H9 (cell line): ENCODE data around the gene PWWP2B. TPM values are rescaled to one million over a fixed set of nuclear protein-coding genes. Genes with fewer than 3 reads are reported as not detected.

Experiments
- DNase-seq: peaks from one replicate; pipeline ENCODE4 v3.0.0-alpha.2; 2017
- H2AFZ ChIP-seq: one replicate; pipeline ENCODE4 v1.6.1; 2013; ENCODE audit warnings: mild to moderate bottlenecking, low read length, control low read depth, moderate library complexity
- H2AK5ac ChIP-seq: 2 replicates; pipeline ENCODE4 v1.6.1; 2013; ENCODE audit warnings: low read length, control low read depth, mixed read lengths; ENCODE audit not compliant: insufficient read length
- H2BK120ac ChIP-seq: one replicate; pipeline ENCODE4 v1.6.1; 2013; ENCODE audit warnings: low read depth, mild to moderate bottlenecking, low read length, control low read depth, inconsistent platforms; ENCODE audit not compliant: poor library complexity, severe bottlenecking
- H2BK12ac ChIP-seq: 2 replicates; pipeline ENCODE4 v1.6.1; 2013; ENCODE audit warnings: low read length, control low read depth, mixed read lengths, low read depth; ENCODE audit not compliant: insufficient read length
- H2BK15ac ChIP-seq: 2 replicates; pipeline ENCODE4 v1.6.1; 2013; ENCODE audit warnings: low read depth, low read length, control low read depth
- H2BK20ac ChIP-seq: one replicate; pipeline ENCODE4 v1.6.1; 2013; ENCODE audit warnings: low read depth, mild to moderate bottlenecking, low read length, control low read depth, inconsistent platforms; ENCODE audit not compliant: poor library complexity, severe bottlenecking
- H2BK5ac ChIP-seq: 2 replicates; pipeline ENCODE4 v1.6.1; 2013; ENCODE audit warnings: low read length, control low read depth, mixed read lengths; ENCODE audit not compliant: insufficient read length
- H3K14ac ChIP-seq: 2 replicates; pipeline ENCODE4 v1.6.1; 2013; ENCODE audit warnings: low read length, control low read depth; ENCODE audit not compliant: insufficient read depth
- H3K18ac ChIP-seq: 2 replicates; pipeline ENCODE4 v1.6.1; 2013; ENCODE audit warnings: low read depth, mild to moderate bottlenecking, mixed read lengths, low read length, control low read depth; ENCODE audit not compliant: insufficient read length
- H3K23ac ChIP-seq: 2 replicates; pipeline ENCODE4 v1.6.1; 2013; ENCODE audit warnings: low read length, control low read depth, mixed read lengths, low read depth; ENCODE audit not compliant: insufficient read length
- H3K23me2 ChIP-seq: 2 replicates; pipeline ENCODE4 v1.6.1; 2013; ENCODE audit warnings: low read depth, mild to moderate bottlenecking, mixed read lengths, low read length, control low read depth; ENCODE audit not compliant: insufficient read length, poor library complexity, severe bottlenecking
- H3K27ac ChIP-seq: 2 replicates; pipeline ENCODE4 v1.5.1; 2013; ENCODE audit warnings: low read length, control low read depth, mixed read lengths, low read depth; ENCODE audit not compliant: insufficient read length
- H3K27me3 ChIP-seq: 2 replicates; pipeline ENCODE4 v1.6.1; 2013; ENCODE audit warnings: low read length, control low read depth, inconsistent platforms; ENCODE audit not compliant: insufficient read depth
- H3K4ac ChIP-seq: 2 replicates; pipeline ENCODE4 v1.6.1; 2013; ENCODE audit warnings: low read depth, mild to moderate bottlenecking, control low read depth, inconsistent platforms, low read length, moderate library complexity
- H3K4me1 ChIP-seq: 2 replicates; pipeline ENCODE4 v1.6.1; 2013; ENCODE audit warnings: low read length, control low read depth, inconsistent platforms; ENCODE audit not compliant: insufficient read depth
- H3K4me2 ChIP-seq: 2 replicates; pipeline ENCODE4 v1.6.1; 2013; ENCODE audit warnings: low read length, control low read depth, mixed read lengths; ENCODE audit not compliant: insufficient read length, insufficient read depth
- H3K56ac ChIP-seq: 2 replicates; pipeline ENCODE4 v1.6.1; 2013; ENCODE audit warnings: low read depth, mild to moderate bottlenecking, mixed read lengths, low read length, control low read depth; ENCODE audit not compliant: insufficient read length
- H3K79me1 ChIP-seq: 2 replicates; pipeline ENCODE4 v1.6.1; 2013; ENCODE audit warnings: low read depth, mild to moderate bottlenecking, moderate library complexity, low read length, control low read depth, inconsistent platforms; ENCODE audit not compliant: insufficient read depth, poor library complexity, severe bottlenecking
- H3K79me2 ChIP-seq: 2 replicates; pipeline ENCODE4 v1.6.1; 2013; ENCODE audit warnings: low read length, control low read depth, inconsistent platforms; ENCODE audit not compliant: insufficient read depth
- H3K9ac ChIP-seq: 2 replicates; pipeline ENCODE4 v1.6.1; 2013; ENCODE audit warnings: low read length, control low read depth, mixed read lengths; ENCODE audit not compliant: insufficient read length; ENCODE audit errors: extremely low read depth
- H3K9me3 ChIP-seq: one replicate; pipeline ENCODE4 v1.6.1; 2013; ENCODE audit warnings: low read depth, low read length, inconsistent platforms; ENCODE audit not compliant: control insufficient read depth
- H3T11ph ChIP-seq: one replicate; pipeline ENCODE4 v1.6.1; 2013; ENCODE audit warnings: mild to moderate bottlenecking, low read length, control low read depth, inconsistent platforms
- H4K20me1 ChIP-seq: one replicate; pipeline ENCODE4 v1.6.1; 2013; ENCODE audit not compliant: control insufficient read depth, insufficient read length, insufficient read depth
- H4K5ac ChIP-seq: 2 replicates; pipeline ENCODE4 v1.6.1; 2013; ENCODE audit warnings: low read depth, mild to moderate bottlenecking, mixed read lengths, low read length, control low read depth; ENCODE audit not compliant: insufficient read length
- H4K8ac ChIP-seq: replicated peaks from 2 replicates; pipeline ENCODE4 v1.6.1; 2013; ENCODE audit warnings: low read length, control low read depth, mixed read lengths, low read depth; ENCODE audit not compliant: insufficient read length
- H4K91ac ChIP-seq: 2 replicates; pipeline ENCODE4 v1.6.1; 2013; ENCODE audit warnings: low read depth, mild to moderate bottlenecking, moderate library complexity, mixed read lengths, low read length, control low read depth; ENCODE audit not compliant: insufficient read length
- H3K27ac Mint-ChIP-seq, 3 experiments: 2 replicates in 2 of 3; 3 replicates in 1 of 3; pipeline ENCODE4 v1.8.0; 2020 to 2021; ENCODE audit warnings: mixed read lengths in 3 of 3, mild to moderate bottlenecking in 1 of 3, moderate library complexity in 1 of 3
- H3K27me3 Mint-ChIP-seq: 2 replicates; pipeline ENCODE4 v1.8.0; 2021; ENCODE audit warnings: low read depth, mild to moderate bottlenecking, moderate library complexity, mixed read lengths
- H3K36me3 Mint-ChIP-seq, 3 experiments: 2 replicates in 2 of 3; 3 replicates in 1 of 3; pipeline ENCODE4 v1.8.0; 2020 to 2021; ENCODE audit warnings: low read depth in 3 of 3, mixed read lengths in 3 of 3; ENCODE audit not compliant: insufficient read depth in 1 of 3
- H3K4me1 Mint-ChIP-seq, 2 experiments: 2 replicates each; pipeline ENCODE4 v1.8.0; 2020; ENCODE audit warnings: mixed read lengths in 2 of 2
- H3K4me3 Mint-ChIP-seq, 2 experiments: 2 replicates in 1 of 2; 3 replicates in 1 of 2; pipeline ENCODE4 v1.8.0; 2020 to 2021; ENCODE audit warnings: mild to moderate bottlenecking in 2 of 2, mixed read lengths in 2 of 2, moderate library complexity in 1 of 2
- H3K9me3 Mint-ChIP-seq, 2 experiments: 2 replicates in 1 of 2; 3 replicates in 1 of 2; pipeline ENCODE4 v1.8.0; 2020; ENCODE audit warnings: mild to moderate bottlenecking in 2 of 2, mixed read lengths in 2 of 2, moderate library complexity in 1 of 2
- CTCF ChIP-seq: fragments of 200-600 bp; sonication (generic); conservative IDR thresholded peaks from 3 replicates; pipeline ENCODE4 v1.8.0; 2021; ENCODE audit warnings: antibody characterized with exemption, mild to moderate bottlenecking
- WGBS: extraction: QIAGEN DNeasy Blood & Tissue Kit; methylation state at CpG from one replicate; pipeline ENCODE4 v1.1.7; 2013; ENCODE audit warnings: missing lambda C conversion rate, low lambda C conversion rate, mixed read lengths; ENCODE audit not compliant: insufficient read length; ENCODE audit errors: extremely low coverage; 5-methylcytosine and 5-hydroxymethylcytosine counted together
- total RNA-seq: library from RNA; stranded (reverse); gene quantifications from 2 replicates; pipeline ENCODE4 v1.2.1, GENCODE V29; 2021

PWWP2B gene
- total RNA-seq, 1 experiment from 2014 or later, result 10.0 TPM

- no peak overlapping the region for H3K56ac ChIP-seq
- no peak for DNase-seq
- H2BK20ac ChIP-seq, result no peak overlapping the region
- H2BK120ac ChIP-seq, result no peak overlapping the region
- no peak overlapping the region; the same call in 1 of the 2 replicates for H3K14ac ChIP-seq
- Mint-ChIP-seq H3K9me3 (peaks cover 0 to 3% of the 10 kb centered on the region in 2 experiments; a peak in 2 of 5 replicates), H3K4me1 (peaks cover 3 to 18% of the 10 kb centered on the region in 2 experiments; a peak in 3 of 4 replicates), H3K4me3 (no peak overlapping the region), H3K27me3 (peaks cover 4% of the 10 kb centered on the region; the same call in 1 of the 2 replicates), H3K36me3 (peaks cover 0 to 3% (median 0%) of the 10 kb centered on the region in 3 experiments; a peak in 1 of 7 replicates), H3K27ac (no peak overlapping the region)
- no peak overlapping the region for H3K23ac ChIP-seq
- no peaks in the 10 kb centered on the region for H3K9me3 ChIP-seq
- no peak overlapping the region for H2AFZ ChIP-seq
- no peak overlapping the region for H2BK15ac ChIP-seq
- no peaks in the 10 kb centered on the region for H3K79me1 ChIP-seq
- H4K91ac ChIP-seq, result no peak overlapping the region
- no peak overlapping the region for H3K4ac ChIP-seq
- no peak for TF ChIP-seq CTCF
- no peaks in the 10 kb centered on the region for H3K27me3 ChIP-seq
- no peak overlapping the region for H4K5ac ChIP-seq
- no CpG with 5 or more reads among the region's 29 CpGs for WGBS
- H3K23me2 ChIP-seq, result no peaks in the 10 kb centered on the region
- no peak overlapping the region for H3K27ac ChIP-seq
- H2AK5ac ChIP-seq, result no peak overlapping the region
- H3K79me2 ChIP-seq, result no peaks in the 10 kb centered on the region
- H3K4me2 ChIP-seq, result no peak overlapping the region
- H2BK12ac ChIP-seq, result no peak overlapping the region
- H4K20me1 ChIP-seq, result no peaks in the 10 kb centered on the region
- H3K18ac ChIP-seq, result no peak overlapping the region
- H3K4me1 ChIP-seq, result no peaks in the 10 kb centered on the region
- no peak overlapping the region for H3T11ph ChIP-seq
- no peak overlapping the region for H4K8ac ChIP-seq
- H3K9ac ChIP-seq, result no peak overlapping the region
- no peak overlapping the region for H2BK5ac ChIP-seq
Observed at GRCh38 chr10:132466520-132467463, 69.8 kb downstream of the PWWP2B start.

Other genes with a start within 250 kb of the PWWP2B start
- 26.3 and 29.0 TPM in 2 replicates for gene DPYSL4, start 210.3 kb upstream of the PWWP2B start, total RNA-seq
- 11.3 and 13.1 TPM in 2 replicates for gene STK32C, start 89.2 kb upstream of the PWWP2B start, total RNA-seq
- gene LRRC27, start 65.0 kb upstream of the PWWP2B start, total RNA-seq, result 1.9 and 2.7 TPM in 2 replicates
- 17.7 and 19.1 TPM in 2 replicates for gene INPP5A, start 140.6 kb downstream of the PWWP2B start, total RNA-seq